KBM-7 (cell line): ENCODE data around the gene SAMD5.
"Not testable (repeated sequence)": the region's sequence is repeated elsewhere in the genome, so short reads cannot be mapped to it uniquely, and the experiment has no call there.

ENCODE experiments used
- DNase-seq: peaks from one replicate; pipeline ENCODE4 v3.0.0-alpha.2; 2015
- in situ Hi-C: fragments of 300-500 bp; cut with MboI; formaldehyde crosslinking; loops from 2 replicates; pipeline ENCODE4 v1.14.3; 2020; ENCODE audit warnings: low sequenced_read_pairs, low pct_unique_long_range_greater_than_20kb, mixed read lengths

SAMD5 gene

DNA sequence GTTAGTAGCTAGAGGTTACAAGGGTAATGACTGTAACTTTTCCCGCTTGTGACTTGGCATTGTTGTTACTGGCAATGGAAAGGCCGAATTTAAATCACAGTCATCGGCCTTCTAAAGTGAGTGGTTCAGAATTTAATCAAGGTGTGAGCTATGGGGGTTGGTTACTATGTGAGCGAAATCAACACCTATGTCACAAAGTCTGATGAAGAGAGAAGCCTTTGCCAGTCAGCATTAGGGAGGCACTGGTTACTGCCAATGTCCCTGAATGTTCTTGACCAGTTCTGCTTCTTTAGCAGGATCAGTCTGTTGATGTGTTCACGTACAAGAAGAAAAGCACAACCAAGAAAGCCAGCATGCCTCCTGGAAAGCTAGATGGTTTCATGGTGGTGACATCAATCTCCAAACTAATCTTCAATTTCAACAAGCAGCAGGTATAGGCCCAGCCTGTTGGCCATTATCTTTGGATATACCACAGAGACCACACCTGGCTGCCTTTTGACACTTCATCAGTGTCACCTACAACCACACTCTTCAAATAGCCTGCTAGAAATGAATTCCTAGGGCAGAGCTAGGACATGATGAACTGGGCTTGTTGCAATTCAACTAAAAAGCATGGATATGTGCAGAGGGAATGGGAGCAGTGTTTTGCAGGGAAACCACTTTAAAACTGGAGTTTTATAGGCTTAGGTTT lies 17.2 kb downstream of the SAMD5 start:
- DNase-seq: no peak
- in situ Hi-C loops: no loop called here

- in situ Hi-C loops: no loop called here
- DNase-seq: no peak
These were observed 18.7 kb downstream of the SAMD5 start for GRCh38 chr6:147527197-147527596.

- DNase-seq: no peak
- in situ Hi-C loops: no loop called here
These were observed 20.1 kb downstream of the SAMD5 start for GRCh38 chr6:147528511-147529145.

DNA sequence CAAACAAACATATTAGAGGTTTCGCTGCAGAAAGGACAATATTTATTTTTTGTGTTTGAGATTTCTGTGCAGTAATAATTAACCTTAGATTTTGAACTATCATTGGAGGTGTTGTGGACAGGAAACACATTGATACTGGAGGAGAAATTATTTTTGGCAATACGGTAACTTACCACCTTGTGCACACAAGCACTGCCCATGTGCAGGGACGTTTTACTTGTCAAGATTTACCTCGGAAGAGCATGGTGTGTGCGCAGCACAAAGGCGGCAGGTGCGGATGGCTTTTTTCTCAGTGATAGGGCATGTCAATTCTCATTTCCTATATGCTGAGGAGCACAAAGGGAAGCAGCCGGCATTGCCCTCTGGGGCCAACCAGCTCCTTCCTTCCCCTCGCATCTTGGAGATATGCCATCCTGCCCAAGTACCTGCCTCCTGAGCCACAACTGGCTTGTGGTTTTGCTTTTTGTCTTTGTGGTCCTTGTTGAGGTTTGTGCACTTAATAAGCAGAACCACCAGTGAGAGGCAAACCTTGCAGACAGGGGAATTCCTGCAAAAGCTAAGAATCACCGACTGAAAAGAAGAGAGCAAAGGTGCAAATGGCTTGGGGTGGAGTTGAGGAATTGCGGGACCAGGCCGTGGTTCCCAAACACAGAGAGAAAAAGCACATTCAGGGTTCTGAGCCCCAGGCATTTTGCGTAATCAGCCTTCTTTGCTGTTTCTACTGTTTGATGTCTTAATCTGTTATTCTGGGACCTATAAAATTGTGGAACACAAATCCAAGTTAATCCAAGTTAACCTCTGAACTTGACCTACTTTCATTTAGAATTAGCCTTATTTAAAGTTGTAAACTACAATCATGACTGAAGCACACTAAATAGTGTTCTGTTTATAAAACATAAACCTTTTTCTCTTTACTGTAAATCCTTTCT lies 21.9 kb downstream of the SAMD5 start:
- in situ Hi-C loops: no loop called here
- peak; percentile 70 for DNase-seq

DNA sequence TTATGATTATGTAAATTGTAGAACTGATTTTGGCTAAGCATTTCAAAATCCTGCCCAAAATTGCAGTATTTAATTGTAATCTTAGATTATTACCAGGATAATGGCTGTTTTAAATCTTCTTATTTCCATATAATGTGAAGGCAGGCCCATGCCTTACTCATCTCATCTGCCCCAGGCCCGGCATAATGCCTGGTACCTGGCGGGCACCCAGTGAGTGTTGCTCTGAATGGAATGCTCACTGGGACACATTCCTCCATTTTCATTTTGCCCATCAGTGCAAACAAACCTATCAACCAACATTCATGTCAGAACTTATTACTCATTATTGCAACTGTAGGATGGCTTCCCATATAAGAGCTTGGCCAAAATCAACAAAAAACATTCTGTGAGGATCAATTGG lies 22.8 kb downstream of the SAMD5 start:
- in situ Hi-C loops: no loop called here
- no peak for DNase-seq

GRCh38 chr6:147534116-147534860 lies 25.8 kb downstream of the SAMD5 start:
- DNase-seq: no peak
- in situ Hi-C loops: no loop called here

GRCh38 chr6:147538821-147539220 lies 30.3 kb downstream of the SAMD5 start:
- in situ Hi-C loops: no loop called here

DNA sequence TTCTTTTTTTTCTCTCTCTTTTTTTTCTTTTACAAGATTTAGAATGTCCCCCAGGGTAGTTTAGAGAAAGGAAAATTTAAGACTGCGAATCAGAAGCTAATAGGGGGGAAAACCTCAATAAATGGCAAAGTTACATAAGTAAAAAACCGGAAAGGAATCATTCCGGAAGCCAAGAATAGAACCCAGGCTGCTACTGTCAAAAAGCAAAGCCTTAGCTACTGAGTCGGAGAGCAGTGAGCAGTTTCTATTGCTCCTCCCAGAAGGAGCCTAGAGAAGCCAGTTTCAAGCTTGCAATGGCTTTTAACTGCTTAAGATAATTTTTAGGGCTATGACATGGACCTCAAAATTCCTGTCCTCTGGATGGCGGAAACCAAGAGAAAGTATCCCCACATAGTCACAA lies 31.6 kb downstream of the SAMD5 start:
- DNase-seq: no peak
- in situ Hi-C loops: no loop called here

More at GRCh38 chr6:147538821-147539220, 30.3 kb downstream of the SAMD5 start:
- DNase-seq: no peak

GRCh38 chr6:147542436-147542835 lies 33.9 kb downstream of the SAMD5 start:
- DNase-seq, in situ Hi-C loops: not testable (repeated sequence)

DNA sequence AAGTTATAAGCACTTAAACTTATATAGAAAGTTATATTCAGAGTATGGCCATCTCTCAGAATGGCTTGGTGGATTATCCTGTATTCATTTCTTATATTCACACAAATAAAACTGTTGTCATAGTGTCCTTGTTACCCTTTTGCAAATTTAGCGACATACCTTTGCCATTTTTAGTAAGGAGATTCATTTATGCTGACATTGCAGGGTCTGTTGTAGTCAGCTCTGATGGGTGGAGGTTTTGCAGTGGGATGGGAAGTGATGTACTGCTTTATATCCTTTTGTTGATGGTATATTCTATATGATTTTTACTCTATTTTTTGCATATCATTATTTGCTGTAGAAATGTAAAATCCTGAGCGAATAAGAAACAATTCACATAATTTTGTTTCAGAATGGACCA lies 35.9 kb downstream of the SAMD5 start:
- in situ Hi-C loops: no loop called here
- DNase-seq: no peak

GRCh38 chr6:147546501-147547368 lies 38.2 kb downstream of the SAMD5 start:
- in situ Hi-C loops: no loop called here
- no peak for DNase-seq

- no peak for DNase-seq
- in situ Hi-C loops: no loop called here
These were observed 38.9 kb downstream of the SAMD5 start for GRCh38 chr6:147547369-147547902.

- in situ Hi-C loops: no loop called here
- DNase-seq: no peak
These were observed 40.5 kb downstream of the SAMD5 start for GRCh38 chr6:147548921-147549475.

GRCh38 chr6:147549531-147549930 lies 41.0 kb downstream of the SAMD5 start:
- DNase-seq: no peak
- in situ Hi-C loops: no loop called here

GRCh38 chr6:147551976-147552375 lies 43.5 kb downstream of the SAMD5 start:
- in situ Hi-C loops: no loop called here
- no peak for DNase-seq

DNA sequence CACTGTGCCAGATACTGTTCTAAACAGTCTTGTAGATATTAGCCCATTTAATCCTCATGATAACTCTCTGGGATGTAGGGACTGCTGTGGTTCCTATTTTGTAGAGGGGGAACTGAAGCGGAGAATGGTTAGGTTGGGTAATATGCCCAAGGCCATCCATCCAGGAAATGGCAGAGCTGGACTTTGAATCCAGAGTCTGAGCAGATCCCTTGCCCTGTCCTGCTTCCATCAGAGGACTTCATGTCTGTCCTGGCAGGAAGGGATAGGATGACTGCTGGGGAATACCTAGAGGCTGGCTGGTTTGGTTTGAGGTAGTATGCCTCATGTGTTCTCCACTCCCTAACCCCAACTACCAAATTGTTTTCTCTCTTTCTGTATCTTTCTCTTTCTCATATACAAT lies 44.6 kb downstream of the SAMD5 start:
- in situ Hi-C loops: no loop called here
- no peak for DNase-seq

- no peak for DNase-seq
- in situ Hi-C loops: no loop called here
These were observed 45.8 kb downstream of the SAMD5 start for GRCh38 chr6:147554281-147554680.

GRCh38 chr6:147559006-147559405 lies 50.5 kb downstream of the SAMD5 start:
- in situ Hi-C loops: no loop called here
- DNase-seq: no peak
